H54 (cell line): ENCODE measurements around the gene FAM236C.
A peak's percentile ranks its signal among the peaks of the same experiment; 100 is the strongest.
"Not testable (repeated sequence)": the region's sequence is repeated elsewhere in the genome, so short reads cannot be mapped to it uniquely, and the experiment has no call there.

ENCODE experiments used
- DNase-seq: peaks from one replicate; pipeline ENCODE4 v3.0.0; 2011; ENCODE audit warnings: low spot score, mixed read lengths; ENCODE audit not compliant: insufficient read length
- FAIRE-seq: peaks from 3 replicates; lab custom pipeline; 2011; peaks lifted over from hg19 to GRCh38; lab: Jason Lieb, UNC

FAM236C gene

DNA sequence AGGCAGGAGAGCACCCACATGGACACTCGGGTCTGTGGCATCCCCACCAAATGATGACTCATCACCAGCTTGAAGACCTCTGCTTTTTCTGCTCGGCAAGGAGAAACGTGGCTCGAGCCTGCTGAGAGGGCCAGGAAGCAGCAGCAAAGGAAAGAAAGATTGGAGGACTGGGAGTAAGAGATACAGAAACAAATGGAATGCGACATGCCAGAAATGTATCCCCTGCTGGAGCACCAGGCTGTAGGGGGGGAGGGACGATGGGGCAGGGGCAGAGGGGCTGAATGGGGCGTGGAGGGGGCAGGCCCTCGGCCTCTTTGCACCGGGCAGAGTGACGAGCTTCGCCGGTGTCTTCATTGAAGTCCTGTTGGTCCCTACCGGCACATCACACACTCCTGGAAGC is at the start of gene FAM236C:
Gene FAM236C (plus strand): TSS at position 301 of the 400 bp plus-strand sequence. CDS start 100 bp downstream, outside the sequence.
- not testable (repeated sequence) for FAIRE-seq, DNase-seq

GRCh38 chrX:72882898-72883297 is 29.5 kb upstream of the FAM236C start:
- FAIRE-seq, DNase-seq: not testable (repeated sequence)

GRCh38 chrX:72889740-72890139 is 22.7 kb upstream of the FAM236C start:
- not testable (repeated sequence) for DNase-seq, FAIRE-seq

- not testable (repeated sequence) for FAIRE-seq, DNase-seq
Observed at GRCh38 chrX:72916096-72916495, 3.7 kb downstream of the FAM236C start.

- FAIRE-seq, DNase-seq: not testable (repeated sequence)
Observed at GRCh38 chrX:72932283-72932682, 19.9 kb downstream of the FAM236C start.

GRCh38 chrX:72936455-72936854 is 24.0 kb downstream of the FAM236C start:
- peak; percentile 20 for FAIRE-seq
- DNase-seq = not testable (repeated sequence)

DNA sequence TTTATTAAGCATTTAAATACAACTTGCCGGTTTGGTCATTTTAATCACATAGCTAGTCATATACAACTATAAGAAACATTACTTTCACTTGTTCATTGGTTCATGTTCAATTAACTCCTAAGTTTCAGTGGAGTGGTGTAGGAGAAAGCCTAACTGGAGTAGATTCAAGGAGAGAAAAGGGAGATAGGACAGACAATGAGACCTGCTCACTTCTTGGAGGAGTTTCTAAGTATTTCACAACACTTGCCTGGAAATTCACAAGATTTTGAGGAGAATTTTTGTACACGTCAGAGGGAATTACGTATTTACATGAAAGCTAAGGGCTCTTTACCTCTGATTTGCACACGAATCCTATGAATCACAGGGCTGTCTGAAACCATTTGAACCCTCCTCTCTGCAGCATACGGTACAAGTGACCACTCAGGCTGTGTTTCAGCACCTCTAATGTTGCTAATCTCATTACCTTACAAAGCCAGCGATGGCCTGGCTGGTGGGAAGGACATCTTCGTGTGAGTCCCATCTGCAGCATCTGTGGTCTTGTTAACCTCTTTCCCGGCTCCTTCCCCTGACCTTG is 24.6 kb downstream of the FAM236C start:
- not testable (repeated sequence) for DNase-seq, FAIRE-seq

DNA sequence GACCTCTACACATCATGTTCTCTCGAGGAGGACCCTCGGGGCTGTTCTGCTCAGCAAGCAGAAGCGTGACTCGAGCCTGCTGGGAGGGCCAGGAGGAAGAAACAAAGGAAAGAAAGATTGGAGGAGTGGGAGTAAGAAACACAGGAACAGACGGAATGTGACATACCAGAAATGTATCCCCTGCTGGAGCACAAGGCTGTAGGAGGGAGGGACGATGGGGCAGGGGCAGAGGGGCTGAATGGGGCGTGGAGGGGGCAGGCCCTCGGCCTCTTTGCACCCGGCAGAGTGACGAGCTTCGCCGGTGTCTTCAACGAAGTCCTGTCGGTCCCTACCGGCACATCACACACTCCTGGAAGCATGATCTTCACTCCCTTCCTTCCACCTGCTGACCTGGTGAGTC is 25.5 kb downstream of the FAM236C start, which contains the start of gene FAM236A:
Gene FAM236A (plus strand): TSS at position 301 of the 400 bp plus-strand sequence. CDS start 57 bp downstream, at position 358.
- not testable (repeated sequence) for FAIRE-seq, DNase-seq

- not testable (repeated sequence) for FAIRE-seq
Observed at GRCh38 chrX:72942272-72942671, 29.9 kb downstream of the FAM236C start.

DNA sequence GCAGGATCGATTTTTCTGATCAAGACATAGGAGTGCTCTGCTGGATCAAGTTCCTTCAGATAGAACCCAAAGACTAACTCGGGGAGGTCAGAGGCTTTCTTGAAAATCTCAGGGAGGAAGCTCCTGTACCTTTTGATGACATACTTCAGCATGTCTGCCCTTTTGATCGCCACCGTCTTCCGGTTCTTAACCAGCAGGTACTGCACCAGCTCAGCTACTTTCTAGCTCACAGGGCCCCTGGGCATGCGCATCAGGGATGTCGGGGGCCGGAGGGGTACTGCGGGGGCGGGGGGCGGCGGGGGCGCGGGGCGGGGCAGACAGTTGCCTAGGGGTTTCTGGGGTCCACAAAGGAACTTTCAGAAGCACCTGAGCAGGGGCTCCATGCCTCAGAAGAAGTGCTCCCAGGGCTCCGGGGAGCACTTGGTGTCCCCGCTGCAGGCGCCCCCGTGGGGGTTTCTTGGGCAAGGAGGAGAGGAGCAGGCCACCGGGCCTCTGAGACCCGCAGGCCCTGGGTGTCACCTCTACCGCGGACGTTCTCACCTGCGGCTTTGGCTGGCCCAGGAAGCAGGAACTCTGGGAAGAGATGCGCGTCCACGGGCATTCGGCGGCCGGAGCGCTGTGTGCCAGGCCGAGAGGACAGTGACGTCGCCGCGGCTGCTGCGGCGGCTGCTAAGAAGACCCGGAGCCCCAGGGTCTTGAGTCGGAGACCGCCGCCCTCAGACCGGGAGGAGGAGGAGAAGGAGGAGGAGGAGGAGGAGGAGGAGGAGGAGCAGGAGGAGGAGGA is 30.8 kb downstream of the FAM236C start:
- FAIRE-seq, DNase-seq: not testable (repeated sequence)

More at GRCh38 chrX:72942272-72942671, 29.9 kb downstream of the FAM236C start:
- not testable (repeated sequence) for DNase-seq

DNA sequence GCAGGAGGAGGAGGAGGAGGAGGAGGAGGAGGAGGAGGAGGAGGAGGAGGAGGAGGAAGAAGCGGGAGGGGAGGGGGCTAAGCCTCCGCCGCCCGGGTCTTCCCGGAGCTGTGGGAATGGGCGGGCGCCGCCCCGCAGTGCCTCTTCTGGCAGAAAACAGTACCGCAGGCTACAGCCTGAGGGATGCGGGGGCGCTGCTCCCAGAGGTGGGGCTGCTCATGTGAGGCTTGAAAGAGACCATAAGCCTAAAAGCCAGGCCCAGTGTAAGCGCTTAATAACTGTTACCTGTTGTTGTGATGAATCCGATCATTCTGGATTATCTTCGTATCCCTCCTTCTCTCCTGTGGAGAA is 31.4 kb downstream of the FAM236C start, which contains the start of gene DMRTC1:
Gene DMRTC1 (minus strand): TSS at position 19 of the 351 bp plus-strand sequence. CDS start 68,143 bp downstream, outside the sequence.
- FAIRE-seq, DNase-seq: not testable (repeated sequence)

DNA sequence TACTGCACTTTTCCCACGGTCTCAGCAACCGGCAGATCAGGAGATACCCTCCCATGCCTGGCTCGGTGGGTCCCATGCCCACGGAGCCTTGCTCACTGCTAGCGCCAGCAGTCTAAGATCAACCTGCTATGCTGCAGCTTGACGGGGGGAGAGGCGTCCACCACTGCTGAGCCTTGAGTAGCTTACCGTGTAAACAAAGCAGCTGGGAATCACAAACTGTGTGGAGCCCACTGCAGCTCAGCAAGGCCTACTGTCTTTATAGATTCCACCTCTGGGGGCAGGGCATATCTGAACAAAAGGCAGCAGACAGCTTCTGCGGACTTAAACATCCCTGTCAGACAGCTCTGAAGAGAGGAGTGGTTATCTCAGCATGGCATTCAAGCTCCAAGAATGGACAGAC is 47.6 kb downstream of the FAM236C start:
- FAIRE-seq = not testable (repeated sequence)

More for the DNA sequence above, 47.6 kb downstream of the FAM236C start:
- not testable (repeated sequence) for DNase-seq
